ENCODE results near the gene IPO4.

The IPO4 gene

GRCh38 chr14:24167469-24168114 is 21.0 kb downstream of the IPO4 start:
- H3K4me3 ChIP-seq (ENCODE audit: low read depth, low read length): no peak overlapping the region
- DNase-seq (ENCODE audit: low read depth): no peak

DNA sequence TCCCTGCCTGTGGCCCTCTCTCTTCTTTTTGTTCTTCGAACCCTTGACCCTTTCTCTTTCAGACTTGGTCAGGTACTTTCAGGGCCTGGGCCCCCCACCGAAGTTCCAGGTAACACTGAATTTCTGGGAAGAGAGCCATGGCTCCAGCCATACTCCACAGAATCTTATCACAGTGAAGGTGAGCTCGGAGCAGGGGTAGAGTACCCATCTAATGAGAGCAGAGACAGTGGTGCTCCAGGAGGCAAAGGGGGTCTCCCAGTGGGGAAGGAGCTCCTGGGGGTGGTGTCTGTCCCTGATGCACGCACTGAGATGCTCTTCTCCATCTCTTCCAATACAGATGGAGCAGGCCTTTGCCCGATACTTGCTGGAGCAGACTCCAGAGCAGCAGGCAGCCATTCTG is 22.8 kb downstream of the IPO4 start:
- DNase-seq (ENCODE audit: low read depth): no peak
- TF ChIP-seq CTCF (IDR thresholded peaks at IDR 0.05; ENCODE audit: insufficient read depth, low read depth, low read length, missing control alignments): no peak
- no peak overlapping the region for H3K4me3 ChIP-seq (ENCODE audit: low read depth, low read length)

More at GRCh38 chr14:24167469-24168114, 21.0 kb downstream of the IPO4 start:
- no peak for TF ChIP-seq CTCF (IDR thresholded peaks at IDR 0.05; ENCODE audit: insufficient read depth, low read depth, low read length, missing control alignments)

GRCh38 chr14:24164518-24164991 is 24.1 kb downstream of the IPO4 start:
- TF ChIP-seq CTCF (IDR thresholded peaks at IDR 0.05; ENCODE audit: insufficient read depth, low read depth, low read length, missing control alignments): no peak
- H3K4me3 ChIP-seq (ENCODE audit: low read depth, low read length): no peak overlapping the region
- no peak for DNase-seq (ENCODE audit: low read depth)

DNA sequence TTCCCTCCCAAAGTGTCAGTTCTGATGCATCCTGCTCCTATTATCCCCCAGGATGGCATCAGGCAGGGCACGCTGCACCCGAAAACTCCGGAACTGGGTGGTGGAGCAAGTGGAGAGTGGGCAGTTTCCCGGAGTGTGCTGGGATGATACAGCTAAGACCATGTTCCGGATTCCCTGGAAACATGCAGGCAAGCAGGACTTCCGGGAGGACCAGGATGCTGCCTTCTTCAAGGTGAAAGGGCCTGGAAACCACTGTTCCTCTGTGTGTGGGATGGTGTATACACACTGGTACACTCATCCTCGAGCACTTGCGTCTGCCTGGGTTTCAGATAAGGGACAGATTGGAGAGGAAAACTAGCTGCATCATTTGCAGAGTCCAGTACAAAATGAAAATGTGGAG is 26.5 kb downstream of the IPO4 start:
- peak; percentile 42 for DNase-seq (ENCODE audit: low read depth)
- H3K4me3 ChIP-seq (ENCODE audit: low read depth, low read length): peak overlapping the region; percentile 97
- no peak for TF ChIP-seq CTCF (IDR thresholded peaks at IDR 0.05; ENCODE audit: insufficient read depth, low read depth, low read length, missing control alignments)

DNA sequence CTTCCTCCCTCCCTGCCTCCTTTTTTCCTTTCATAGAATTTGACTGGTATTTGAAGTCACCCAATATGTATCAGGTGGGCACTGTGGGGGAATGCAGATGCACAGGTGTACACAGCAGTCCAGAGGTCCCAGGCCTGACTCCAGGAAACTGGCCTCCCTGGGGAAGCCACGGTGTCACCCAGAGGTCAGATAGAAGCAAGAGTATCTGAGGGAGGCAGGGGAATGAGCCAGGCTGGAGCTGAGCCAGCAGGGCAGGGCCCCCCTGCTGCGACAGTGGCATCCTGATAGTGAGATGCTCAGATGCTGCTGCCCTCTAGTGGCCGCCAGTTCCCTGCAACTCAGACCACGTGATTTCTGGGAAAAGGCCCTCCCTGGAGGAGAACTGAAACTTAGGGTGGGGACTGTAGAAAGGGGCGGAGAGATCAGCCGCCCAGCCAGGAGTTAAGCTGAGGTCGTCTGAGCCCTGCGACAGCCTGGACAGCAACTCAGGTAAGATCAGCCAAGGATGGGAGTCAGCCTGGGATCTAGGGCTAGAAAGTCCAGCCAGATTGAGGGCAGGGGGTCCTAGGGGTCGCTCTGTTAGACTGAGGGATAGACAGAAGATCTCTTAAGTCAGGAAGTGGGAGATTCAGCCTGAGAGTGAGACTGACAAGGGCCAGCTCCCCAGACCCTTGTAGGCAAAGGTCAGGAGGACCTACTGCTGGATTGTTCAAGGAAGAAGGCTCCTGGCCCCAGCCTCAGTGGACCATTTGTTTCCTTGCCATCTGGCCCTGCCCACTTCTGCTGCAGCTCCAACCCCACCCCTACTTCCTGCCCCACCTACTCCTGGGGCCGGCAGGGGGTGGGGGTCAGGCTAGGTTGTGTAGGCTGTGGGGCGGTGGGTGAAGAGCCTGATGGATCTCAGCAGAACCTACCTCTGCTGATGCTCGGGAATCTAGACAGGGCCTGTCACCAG is 27.5 kb downstream of the IPO4 start, which contains the start of gene IRF9:
IRF9 (plus strand) TSS at position 416 of the 955 bp plus-strand sequence. CDS start 880 bp downstream, outside the sequence.
- H3K4me3 ChIP-seq (ENCODE audit: low read depth, low read length): peak within 1 kb of the TSS; percentile 97
- peak; percentile 92 for TF ChIP-seq CTCF (IDR thresholded peaks at IDR 0.05; ENCODE audit: insufficient read depth, low read depth, low read length, missing control alignments)
- DNase-seq (ENCODE audit: low read depth): peak; percentile 98

DNA sequence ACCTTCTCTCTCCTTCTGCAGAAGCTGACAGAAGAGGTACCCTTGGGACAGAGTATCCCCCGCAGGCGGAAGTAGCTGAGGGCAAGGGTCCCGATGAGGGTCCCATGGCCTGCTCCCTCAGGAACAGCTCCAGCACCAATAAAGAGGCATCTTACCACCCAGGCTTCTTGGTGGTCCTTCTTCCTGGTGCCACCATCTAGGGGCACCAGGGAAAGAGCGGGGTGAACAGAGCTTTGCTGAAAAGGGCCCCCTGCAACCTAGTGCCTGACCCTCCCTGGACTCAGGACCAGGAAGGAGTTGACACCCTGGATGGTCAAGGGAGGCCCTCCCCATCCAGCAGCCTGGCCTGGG is 28.1 kb downstream of the IPO4 start:
- no peak for DNase-seq (ENCODE audit: low read depth)
- no peak for TF ChIP-seq CTCF (IDR thresholded peaks at IDR 0.05; ENCODE audit: insufficient read depth, low read depth, low read length, missing control alignments)
- H3K4me3 ChIP-seq (ENCODE audit: low read depth, low read length): peak overlapping the region; percentile 97

Measured in GM12865 (cell line).